HG03457 (cell line): Measurements from ENCODE around the gene TPCN1.
A peak's percentile ranks its signal among the peaks of the same experiment; 100 is the strongest.

Source experiments
- ATAC-seq: cut with Tn5 transposase; IDR thresholded peaks from one replicate; pipeline ENCODE4 v1.9.1; 2021; ENCODE audit warnings: moderate number of reproducible peaks; ENCODE audit not compliant: unreplicated experiment

TPCN1 gene

DNA sequence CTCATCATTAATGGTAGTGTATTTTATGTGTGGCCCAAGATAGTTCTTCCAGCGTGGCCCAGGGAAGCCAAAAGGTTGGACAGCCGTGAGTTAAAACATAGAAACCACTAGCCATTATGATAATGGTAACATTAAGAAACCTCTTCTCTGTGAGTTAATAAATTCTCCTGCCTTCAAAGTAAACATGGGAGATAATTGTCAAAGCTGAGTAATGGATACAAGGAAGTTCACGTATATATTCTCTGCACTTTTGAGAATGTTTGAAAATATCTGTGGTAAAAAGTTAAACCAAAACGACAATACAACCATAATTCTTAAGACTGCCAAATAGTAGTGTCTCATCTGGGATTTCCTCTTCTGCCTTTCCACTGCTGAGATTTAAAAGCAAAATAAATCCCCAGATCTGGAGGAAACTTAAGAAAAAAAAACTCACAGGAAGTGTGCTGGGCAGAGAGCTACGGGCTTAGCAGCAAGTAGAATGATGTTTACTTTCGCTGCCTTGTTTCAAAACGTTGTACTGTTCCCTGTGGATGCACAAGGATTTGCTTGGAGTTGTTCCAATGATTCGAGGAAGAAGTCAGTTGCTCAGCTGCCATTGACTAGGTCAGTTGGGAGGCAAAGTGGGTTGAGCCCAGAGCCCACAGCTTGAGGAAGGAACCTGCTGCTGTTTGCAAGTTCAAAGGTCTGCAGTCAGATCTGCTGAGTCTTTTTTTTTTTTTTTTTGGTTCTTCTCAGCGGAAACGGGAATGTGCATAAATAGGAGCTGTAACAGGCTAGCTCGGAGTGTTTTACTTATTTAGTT is 1.7 kb downstream of the TPCN1 start:
- no peak for ATAC-seq

DNA sequence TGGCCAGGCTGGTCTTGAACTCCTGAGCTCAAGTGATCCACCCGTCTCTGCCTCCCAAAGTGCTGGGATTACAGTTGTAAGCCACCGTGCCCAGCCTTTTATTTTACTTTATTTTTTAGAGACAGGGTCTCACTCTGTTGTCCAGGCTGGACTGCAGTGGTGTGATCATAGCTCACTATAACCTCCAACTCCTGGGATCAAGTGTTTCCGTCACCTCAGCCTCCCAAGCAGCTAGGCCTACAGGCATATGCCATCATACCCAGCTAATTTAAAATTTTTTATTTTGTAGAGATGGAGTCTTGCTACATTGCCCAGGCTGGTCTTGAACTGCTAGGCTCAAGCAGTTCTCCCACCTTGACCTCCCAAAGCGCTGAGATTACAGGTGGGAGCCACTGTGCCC is 3.7 kb downstream of the TPCN1 start:
- ATAC-seq = no peak

DNA sequence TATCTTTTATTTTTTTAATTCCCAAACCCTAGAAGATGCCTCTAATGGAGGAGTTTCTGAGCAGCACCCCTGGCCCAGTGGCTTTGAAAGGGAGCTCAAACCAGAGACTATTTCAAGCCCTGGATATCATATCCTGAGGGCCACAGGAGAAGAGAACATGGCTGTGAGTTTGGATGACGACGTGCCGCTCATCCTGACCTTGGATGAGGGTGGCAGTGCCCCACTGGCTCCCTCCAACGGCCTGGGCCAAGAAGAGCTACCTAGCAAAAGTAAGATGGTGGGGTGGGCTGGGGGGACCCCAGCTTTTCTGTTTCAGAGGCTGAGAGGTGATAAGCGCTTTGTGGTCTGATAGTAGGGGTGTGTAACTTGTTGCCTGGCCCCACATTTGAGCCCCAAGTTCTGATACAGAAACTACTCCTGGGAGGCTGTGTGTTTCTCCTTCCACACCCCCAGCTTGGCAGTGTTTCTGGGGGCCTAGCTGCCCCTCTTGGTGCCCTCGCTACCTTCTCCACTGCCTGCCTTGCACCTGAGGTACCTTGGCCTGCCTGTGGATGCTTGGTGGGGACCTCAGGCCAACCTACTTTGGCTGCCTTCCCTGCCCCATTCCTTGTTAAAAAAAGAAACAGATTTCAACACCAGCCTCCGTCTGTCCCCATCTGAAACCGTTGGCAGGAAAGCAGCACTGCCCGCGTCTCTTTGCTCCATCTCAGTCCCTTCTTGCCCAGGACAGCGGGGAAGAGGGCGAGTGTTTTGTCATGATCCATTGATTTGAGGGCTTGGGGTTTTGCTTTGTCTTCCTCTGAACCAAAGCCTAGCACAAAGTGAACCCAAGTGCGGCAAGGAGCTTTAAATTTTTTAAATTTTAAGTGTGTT is 5.7 kb downstream of the TPCN1 start:
- no peak for ATAC-seq

GRCh38 chr12:113227686-113228391 is 6.6 kb downstream of the TPCN1 start:
- no peak for ATAC-seq

DNA sequence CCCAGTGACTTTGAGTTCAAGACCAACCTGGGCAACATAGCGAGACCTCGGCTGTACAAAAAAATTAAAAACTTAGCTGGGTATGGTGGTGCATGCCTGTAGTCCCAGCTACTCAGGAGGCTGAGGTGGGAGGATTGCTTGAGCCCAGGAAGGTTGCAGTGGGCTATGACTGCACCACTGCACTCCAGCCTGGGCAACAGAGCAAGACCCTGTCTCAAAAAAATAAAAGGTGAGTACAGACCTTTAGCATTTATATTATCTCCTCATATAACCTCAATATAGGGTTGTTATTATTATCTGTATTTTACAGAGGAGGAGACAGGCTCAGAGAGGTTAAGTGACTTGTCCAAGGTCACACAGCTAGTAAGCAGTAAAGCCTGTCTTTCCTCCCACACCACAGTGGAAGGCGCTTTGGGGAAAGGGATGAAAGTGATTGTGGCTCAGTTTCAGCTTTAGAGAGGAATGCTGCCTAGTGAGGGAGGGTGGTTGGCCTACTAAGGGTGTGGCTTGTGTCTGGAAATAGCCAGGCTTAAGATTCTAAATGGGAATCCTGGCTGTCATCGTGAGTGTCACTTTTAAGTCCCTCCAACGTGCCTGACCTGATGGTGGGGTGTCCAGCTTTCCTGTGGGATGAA is 7.2 kb downstream of the TPCN1 start:
- no peak for ATAC-seq

- peak; percentile 5 for ATAC-seq
These were observed 9.3 kb downstream of the TPCN1 start for GRCh38 chr12:113230315-113231234.

- ATAC-seq = no peak
These were observed 10.2 kb downstream of the TPCN1 start for GRCh38 chr12:113231235-113232088.

DNA sequence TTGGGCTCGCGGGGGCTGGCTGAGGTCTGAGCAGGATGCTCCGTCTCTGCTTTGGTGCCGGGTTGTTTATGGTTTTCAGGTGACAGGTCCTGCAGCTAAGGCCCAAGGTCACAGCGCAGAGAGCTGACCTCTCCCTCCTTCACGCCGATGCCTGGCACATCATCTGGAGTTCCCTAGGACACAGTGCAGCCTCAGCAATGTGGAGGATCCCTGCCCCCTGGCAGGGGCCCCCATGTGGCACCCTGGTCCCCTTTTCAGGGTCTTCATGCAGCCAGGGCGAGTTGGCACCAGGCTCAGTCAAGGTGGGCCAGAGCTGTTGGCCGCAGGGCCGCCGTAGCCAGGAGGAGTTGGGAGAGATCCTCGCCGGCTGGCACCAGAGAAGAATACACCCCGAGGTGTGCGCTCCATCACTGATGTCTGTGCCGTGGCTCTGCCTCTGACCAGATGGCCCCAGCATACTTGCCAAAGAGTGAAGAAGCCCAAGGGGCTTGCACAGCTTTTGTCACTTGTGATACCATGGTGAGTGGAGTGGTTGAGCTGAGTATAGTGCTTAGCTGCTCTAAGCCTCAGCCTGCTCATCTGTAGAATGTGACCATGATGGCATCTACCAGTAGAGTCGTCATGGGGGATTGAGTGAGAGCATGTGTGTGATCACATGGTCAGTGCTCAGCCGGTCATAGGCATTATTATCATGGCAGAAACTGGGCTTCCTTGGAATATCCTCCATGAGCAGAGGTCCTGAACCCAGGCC is 11.0 kb downstream of the TPCN1 start:
- ATAC-seq = no peak

DNA sequence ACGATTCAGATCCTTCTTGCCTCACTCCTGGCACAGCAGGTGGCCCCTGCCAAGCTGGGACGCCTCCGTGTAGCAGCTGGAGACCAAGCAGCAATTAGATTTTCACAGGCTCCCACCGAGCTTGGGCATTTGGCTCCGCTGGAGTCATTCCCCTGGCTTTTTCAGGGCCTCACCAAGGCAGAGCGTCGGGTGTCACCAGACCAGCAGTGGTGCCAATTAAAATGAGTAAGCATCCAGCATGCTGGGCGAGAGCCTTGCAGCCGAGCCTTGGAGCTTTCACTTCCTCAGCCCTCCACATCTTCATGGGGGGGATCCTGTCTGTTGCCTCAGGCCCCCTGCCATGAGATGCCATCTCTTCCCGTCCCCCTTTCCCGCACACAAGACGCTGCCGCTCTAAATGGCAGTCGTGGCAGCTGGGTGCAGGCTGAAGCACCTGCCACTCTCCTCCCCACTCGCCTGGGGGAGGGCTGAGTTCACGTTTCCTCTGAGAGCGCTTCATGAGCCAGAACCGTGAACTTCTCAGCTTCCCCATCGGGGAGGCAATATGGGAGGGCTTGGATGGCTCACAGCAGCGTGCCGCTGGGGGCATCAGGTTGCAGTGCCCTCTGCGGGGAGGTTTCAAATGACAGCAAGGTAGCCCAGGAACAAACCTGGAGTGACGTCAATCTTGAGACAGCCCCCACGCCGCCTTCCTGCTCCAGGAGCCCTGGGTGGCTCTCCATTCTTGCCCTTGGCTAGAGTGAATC is 11.7 kb downstream of the TPCN1 start:
- peak; percentile 47 for ATAC-seq

DNA sequence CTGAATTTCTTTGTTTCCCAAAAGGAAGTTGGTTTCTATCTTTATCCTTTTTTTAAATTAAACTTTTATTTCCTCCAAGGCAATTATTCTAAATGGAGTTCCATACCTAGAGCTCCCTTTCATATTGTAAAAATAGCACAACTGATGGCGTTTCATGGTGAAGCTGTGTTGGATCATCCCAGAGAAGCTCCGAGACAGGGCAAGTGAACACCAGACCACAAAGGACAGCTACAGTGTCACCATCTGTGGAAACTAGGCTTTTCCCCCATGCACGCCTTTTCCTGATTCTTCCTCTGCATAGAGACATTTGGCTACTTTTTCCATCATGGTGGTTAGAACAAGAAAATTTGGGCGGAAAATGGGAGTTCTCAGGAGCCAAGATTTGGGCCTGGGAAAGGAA is 12.7 kb downstream of the TPCN1 start:
- no peak for ATAC-seq

DNA sequence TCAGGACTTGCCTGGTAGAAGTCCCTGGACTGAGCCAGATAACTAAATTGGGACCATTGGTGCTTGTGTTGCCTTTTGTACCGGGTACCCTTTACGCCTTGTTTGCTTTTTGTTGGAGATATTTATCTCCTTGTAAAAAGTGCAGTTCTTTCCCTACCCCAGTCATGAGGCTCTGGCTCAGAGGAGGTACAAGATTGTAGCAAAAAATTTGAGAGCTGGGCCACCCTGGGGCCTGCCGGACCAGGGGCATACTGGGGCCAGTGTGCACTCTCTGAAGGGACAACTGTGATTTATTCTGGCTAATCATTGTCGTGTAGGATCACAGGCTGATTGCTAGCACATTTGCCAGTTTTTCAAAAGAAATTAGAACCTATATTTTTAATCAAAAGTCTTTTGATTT is 13.2 kb downstream of the TPCN1 start:
- no peak for ATAC-seq

DNA sequence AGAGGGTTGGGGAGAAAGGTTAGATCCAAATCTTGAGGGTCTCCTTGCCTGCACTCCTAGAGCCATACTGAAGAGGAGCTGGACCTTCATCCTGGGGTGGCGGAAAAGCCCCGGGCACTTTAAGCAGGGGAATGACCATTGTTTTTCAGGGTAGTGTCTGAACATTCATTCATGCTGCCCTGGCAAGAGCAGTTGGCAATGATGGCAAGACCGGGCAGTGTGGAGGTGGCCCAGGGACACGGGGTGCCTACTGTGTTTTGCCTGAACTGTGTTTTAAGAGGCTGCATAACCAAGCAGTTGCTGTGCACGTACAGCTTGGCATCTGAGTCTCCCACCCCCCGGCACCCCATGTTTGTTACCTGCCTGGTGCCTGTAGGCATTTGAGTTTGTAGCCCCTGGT is 14.7 kb downstream of the TPCN1 start:
- no peak for ATAC-seq

DNA sequence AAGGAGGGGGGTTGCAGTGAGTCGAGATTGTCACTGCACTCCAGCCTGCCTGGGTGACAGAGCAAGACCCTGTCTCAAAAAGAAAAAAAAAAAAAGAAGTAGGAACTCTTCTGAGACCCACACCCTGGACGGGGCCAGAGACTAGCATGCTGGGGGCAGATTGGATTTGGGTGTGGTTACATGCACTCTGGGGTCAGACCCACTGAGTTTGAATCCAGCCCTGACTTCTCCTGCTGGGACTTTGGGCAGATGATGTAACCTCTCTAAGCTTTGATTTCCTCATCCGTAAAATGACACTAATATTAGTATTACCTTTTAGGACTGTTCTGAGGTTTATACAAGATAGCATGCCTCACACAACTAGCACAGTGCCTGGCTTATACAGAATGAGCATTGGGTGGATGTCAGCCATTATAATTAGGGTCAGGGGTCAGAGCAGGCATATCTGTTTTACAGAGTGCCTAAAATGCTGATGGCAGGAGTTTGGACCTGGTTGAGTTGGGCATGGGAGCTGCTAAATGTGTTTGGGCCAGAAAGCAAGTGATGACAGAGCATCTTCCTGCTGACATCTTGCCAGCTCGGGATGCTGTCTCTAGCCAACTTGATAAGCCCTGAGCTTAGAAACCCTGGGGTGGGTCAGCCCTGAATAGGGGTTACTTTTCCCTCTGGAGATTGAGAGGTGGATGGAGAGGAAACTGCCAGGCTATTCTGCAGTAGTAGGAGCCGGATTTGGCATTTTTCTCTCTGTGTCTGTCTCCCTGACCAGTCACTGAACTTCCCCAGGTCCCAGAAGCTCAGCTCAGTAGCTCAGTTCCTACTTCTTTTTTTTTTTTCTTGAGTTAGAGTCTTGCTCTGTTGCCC is 15.5 kb downstream of the TPCN1 start:
- no peak for ATAC-seq

DNA sequence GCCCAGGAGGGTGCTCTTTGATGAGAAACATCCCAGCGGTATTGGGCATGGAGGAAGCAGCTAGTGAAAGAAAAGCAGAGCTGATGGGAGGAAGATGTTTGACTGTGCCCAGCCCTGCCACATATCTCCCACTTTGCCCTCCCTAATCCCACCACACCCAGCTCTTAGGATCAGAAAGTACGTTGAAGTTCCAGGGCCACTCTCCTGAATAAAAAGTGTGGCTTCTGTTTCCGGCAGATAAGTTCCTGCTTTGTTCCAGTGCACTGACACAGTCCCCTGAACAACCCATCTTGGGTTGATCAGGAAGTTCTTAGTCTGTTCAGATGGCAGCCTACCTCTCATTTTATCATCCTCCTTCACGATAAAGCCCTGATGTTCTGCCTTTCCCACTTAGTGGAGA is 16.5 kb downstream of the TPCN1 start:
- ATAC-seq = no peak

GRCh38 chr12:113238309-113238708 is 17.0 kb downstream of the TPCN1 start:
- no peak for ATAC-seq

DNA sequence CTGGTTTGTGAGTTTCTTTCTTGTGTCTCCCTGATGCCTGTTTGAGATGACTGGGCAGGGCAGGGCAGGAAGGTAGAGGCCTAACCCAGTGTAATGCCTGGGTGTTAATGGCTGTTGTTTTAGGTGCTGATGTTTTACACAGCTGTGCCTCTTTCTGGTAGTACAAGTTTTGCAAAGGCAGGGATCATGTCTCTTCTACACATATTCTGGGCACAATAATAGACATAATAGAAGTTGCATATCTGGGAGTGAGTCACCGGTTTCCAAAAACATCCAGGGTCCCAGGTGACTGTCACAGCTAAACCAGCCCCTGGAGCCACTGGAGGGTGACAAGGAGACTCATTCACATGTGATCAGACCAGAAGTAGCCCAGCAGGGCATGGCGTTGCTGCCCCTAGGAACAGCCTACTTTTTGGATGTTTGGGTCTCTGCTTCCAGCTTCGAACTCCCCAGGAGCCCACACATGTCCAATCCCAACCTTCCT is 18.1 kb downstream of the TPCN1 start:
- no peak for ATAC-seq
